ENCODE results near the gene B3GNT4.

DNA sequence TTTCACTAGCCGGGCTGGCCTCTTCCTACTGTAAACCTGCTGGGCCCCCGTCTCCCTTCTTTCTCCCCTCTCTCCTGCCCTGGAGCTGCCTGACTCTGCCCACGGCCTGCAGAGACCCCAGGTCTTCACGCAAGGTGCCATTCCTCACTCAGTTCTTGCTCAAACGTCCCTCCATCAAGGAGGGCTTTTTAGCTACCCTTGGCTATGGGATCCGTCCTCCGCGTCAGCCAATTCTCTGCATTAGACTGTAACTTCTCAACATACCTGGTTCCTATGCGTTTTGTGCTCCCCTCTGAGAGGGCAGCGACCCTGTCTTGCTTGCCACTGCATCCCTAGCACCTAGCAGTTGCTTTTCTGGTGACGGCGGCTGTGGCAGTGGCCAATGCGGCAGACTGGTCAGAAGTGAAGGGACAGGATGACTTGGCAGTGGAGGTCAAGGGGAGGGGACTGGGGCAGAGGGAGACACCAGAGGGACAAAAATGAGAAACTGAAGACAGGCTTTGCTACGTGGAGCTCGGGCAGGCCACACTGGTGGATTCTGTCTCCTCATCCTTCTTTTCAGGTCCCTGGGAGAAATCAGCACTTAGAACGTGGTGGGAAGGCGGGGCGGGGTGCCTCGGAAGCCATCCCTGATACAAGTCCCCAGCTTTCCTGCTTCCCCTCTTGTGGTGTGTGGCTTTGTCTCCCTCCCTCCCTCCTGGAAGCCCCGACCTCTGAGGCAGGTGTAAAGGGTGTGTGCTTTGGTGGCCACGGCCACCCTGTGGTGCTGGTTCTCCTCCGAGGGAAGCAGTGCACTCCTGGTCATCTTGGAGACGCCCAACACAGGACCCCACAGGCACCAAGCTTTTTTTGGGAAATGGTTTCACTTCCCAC, 1.8 kb downstream of the B3GNT4 start:
- TF ChIP-seq CTCF (IDR thresholded peaks at IDR 0.05), result no peak
- no peak for TF ChIP-seq POLR2AphosphoS5 (IDR thresholded peaks at IDR 0.05)

Data from breast epithelium (tissue), 3 donors.